Renal cortex interstitium (tissue), 11 donors: ENCODE results near the gene PDE6B. TPM values are rescaled to one million over a fixed set of nuclear protein-coding genes. Genes with fewer than 3 reads are reported as not detected.

Experiments
- DNase-seq, 11 donors: peaks; one replicate each; pipeline ENCODE4 v3.0.0-alpha.2; 2013; ENCODE audit warnings: low read depth in 9 of 11, low spot score in 4 of 11; ENCODE audit errors: extremely low read depth in 1 of 11
- polyA plus RNA-seq, 3 donors: library from polyadenylated mRNA; unstranded; fragments of 120-200 nt; gene quantifications; one replicate each; pipeline ENCODE4 v1.2.1, GENCODE V29; 2013; ENCODE audit not compliant: insufficient read length in 3 of 3

The PDE6B gene
- polyA plus RNA-seq, 3 donors, result 42.4 to 51.1 (median 44.0) TPM

- no peak for DNase-seq
Observed at GRCh38 chr4:650951-651883, 25.8 kb downstream of the PDE6B start.

- no peak for DNase-seq
Observed at GRCh38 chr4:651884-652642, 26.7 kb downstream of the PDE6B start.

DNA sequence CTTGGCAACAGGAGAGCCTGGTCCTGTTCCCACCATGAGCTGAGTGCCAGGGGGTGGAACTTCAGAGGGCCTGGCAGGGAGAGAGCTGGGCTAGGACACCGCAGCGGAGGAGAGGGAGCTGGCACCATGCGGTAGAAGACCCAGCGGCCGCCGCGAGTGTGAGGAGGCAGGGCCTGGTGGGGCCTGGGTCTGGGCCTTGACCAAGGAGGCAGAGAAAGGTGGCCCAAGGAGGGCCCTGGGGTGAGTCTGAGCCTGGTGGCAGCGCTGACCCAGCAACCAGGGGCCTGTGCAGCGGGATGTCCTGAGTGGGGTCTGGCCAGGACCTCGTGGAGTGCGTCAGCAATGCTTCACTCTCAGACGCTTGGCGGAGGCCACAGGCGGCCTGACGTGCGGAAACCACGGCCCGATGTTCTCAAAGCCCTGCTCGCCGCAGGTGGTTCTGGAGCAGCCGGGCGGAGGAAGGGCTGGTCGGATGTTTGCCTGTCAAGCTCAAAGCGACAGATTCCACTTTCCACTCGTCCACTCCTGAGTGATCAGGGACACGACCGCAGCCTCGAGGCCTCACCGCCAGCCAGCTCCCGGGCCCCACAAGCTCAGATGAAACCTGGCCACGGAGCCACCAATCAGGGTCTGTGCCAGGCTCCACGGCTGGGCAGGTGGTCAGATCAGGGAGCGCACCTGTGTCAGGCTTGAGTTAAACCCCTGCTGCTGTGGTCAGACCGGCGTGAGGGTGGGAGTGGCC is 27.9 kb downstream of the PDE6B start:
- no peak for DNase-seq

- DNase-seq, result no peak
Observed at GRCh38 chr4:653831-654502, 28.6 kb downstream of the PDE6B start.

DNA sequence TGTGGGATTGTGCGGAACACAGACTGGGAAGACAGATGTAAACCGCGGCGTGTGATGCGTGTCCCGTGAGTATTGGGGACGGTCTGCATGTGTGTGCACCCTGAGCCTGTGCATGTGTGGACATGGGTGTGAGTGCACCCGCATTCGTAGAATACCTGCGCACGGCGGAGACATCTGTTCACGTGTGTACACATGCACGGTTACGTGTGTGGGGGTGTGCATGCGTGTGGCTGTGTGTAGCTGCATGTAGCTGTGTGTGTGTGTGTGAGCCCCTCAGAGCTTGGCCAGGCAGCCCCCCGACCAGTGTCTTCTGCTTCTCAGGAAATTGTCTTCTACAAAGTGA is 29.1 kb downstream of the PDE6B start:
- no peak for DNase-seq

DNA sequence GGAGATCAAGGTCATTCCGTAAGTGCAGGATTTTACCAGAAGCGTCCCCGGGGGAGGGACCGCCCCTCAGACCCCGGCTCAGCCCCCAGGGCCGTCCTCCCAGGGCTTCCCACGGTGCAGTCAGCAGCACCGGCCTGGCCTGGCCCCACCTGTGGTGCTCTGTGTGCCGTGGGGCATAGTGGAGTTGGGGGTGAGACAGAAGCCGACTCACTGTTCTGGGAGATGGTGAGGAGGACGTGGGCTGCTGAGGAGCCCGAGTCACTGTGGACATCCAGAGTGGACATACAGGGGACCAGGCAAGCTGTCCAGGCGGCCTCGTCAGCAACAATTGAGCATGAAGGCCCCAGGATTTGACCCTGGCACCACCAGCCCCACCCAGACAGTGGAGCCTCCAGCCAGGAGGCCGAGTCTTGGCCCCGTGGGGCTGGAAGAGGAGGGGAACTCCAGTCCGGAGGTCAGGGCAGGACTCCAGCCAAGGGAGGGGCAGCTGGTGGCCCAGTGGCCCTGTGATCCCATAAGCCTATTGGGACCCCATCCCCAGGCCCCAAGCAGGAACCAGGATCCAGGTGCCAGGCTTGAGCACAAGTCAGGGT is 29.6 kb downstream of the PDE6B start:
- no peak for DNase-seq

DNA sequence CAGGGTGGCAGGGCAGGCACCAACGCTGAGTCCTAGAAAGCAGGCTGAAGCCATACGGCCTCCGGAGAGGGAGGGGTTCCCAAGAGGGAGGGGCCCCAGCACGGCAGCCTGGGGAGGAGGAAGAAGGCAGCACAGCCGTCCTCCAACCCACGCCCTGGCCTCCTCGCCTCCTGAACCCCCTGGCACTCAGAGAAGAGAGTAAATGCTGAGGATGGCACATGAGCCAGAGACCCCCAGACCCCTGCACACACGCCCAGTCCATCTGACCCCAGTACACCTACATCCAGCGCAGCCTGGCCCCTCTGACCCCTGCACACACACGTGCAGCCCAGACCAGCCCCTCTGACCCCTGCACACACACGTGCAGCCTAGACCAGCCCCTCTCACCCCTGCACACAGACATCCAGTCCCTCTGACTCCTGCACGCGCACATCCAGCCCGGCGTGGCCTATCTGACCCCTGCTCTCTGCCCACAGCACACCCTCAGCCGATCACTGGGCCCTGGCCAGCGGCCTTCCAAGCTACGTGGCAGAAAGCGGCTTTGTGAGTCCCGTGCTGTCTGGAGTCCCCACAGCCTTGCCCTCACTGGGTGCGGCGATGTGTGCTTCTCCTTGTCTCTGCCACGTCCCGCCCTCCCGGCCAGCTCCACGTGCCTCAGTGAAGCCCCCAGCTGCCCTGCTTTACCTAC is 30.2 kb downstream of the PDE6B start:
- DNase-seq, result no peak

GRCh38 chr4:656436-657337 is 31.3 kb downstream of the PDE6B start:
- DNase-seq, result no peak

GRCh38 chr4:657338-657833 is 32.0 kb downstream of the PDE6B start:
- DNase-seq, result no peak

DNA sequence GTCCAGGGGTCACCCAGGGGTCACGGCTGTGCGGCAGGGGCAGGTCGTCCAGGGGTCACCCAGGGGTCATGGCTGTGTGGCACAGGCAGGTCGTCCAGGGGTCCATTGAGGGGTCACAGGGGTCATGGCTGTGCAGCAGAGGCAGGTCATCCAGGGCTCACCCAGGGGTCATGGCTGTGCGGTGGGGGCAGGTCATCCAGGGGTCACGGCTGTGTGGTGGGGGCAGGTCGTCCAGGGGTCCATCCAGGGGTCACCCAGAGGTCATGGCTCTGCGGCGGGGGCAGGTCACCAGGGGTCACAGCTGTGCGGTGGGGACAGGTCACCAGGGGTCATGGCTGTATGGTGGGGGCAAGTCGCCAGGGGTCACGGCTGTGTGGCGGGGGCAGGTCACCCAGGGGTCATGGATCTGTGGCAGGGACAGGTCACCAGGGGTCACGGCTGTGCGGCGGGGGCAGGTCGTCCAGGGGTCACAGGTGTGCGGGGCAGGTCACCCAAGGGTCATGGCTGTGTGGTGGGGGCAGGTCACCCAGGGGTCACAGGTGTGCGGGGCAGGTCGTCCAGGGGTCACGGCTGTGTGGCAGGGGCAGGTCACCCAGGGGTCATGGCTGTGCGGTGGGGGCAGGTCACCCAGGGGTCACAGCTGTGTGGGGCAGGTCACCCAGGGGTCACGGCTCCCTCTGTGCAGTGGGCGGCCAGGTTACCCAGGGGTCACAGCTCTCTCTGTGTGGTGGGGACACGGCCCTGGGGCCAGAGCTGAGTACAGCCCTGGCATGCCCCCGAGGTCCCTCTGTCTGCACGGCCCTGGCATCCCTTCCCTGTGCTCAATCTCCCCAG is 32.7 kb downstream of the PDE6B start:
- no peak for DNase-seq

DNA sequence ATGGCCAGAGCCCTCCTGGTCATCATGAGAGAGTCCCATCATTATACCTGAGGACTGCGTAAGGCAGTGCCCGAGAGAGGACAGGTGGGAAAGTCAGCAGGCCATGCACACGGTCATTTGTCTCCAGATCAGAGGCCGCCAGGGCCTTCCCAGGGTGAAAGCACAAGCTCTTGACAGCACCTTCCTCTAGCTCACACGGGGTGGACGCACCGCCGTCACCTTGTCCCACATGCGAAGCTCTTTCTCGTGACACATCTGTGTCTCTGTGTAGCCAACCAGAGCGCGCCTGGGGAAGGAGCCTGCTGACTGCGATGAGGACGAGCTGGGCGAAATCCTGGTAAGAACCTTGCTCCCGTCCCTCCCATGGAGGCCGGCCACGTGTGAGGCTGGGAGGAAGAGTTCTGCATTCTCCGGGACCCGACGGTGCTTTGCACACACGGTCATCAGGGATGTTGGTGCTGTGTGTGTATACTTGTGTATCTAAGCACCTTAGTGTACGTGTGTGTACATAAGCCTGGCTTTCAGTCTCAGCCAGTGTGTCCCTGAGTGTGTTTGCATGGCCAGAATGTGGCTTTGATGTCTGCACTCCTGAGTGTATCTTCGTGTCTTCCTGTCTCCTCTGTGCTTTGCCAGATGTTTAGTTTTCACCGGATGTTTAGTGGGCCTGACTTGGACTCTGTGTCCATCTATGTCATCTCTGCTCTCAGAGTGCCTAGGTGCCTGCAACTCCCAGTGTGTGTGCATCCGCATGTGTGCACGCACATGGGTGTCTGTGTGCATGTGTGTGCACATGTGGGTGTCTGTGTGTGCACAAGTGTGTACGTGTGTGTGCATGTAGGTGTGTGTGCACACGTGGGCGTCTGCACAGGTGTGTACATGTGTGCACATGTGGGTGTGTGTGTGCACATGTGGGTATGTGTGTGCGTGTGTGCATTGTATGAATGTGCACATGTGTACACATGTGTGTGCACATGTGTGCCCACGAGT is 33.6 kb downstream of the PDE6B start:
- DNase-seq, result no peak

DNA sequence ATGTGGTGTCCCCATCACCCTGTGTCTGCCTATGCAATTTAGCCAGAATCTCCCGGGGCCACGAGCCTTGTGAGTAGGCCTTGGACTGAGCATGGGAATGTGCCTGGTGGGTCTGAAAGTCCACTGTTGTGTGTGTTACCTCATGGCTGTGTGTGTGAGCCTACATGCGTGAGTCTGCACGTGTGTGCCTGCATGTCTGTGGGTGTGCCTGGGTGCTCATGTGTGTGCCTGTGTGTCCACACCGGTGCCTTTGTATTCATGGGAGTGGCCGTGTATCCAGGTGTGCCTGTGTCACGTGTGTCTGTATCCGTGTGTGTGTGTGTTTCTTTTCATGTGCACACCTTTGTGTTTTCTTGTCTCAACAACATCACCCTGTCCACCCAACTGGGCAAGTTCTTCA is 34.5 kb downstream of the PDE6B start:
- DNase-seq, result no peak

DNA sequence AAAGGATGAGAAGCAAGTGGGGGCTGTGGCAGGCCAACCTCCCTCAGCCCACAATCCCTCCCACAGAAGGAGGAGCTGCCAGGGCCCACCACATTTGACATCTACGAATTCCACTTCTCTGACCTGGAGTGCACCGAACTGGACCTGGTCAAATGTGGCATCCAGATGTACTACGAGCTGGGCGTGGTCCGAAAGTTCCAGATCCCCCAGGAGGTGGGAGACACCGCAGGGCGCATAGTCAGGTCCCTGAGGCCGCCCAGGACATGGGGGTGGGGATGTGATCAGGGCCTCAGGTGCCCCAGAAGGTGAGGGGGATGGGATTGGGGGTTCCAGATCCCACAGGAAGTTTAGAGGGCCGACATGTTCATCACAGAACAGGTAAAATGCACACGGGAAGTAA is 35.0 kb downstream of the PDE6B start:
- DNase-seq, result no peak

DNA sequence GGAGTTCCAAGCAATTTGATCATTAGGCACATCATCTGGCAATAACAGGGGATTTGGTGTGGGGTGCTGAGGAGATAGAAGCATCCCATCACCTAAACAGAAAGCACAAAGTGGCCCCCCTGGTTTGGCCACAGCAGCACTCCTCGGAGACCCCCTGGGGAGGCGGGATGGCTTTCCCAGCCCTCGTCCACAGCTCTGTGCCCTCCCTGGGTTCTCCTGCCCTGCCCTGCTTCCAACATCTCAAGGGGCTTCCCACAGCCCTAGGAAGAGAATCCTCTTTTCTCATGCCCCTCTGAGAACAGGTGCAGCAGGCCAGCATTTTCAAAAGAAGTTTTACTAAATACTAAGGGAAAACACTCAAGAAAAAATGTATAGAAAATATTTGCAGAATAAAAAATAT is 35.9 kb downstream of the PDE6B start:
- DNase-seq, result no peak
